H9 (cell line): ENCODE data around the gene FAM162A. TPM values are rescaled to one million over a fixed set of nuclear protein-coding genes. Genes with fewer than 3 reads are reported as not detected.
"Not testable (repeated sequence)": the region's sequence is repeated elsewhere in the genome, so short reads cannot be mapped to it uniquely, and the experiment has no call there.

Source experiments
- DNase-seq: peaks from one replicate; pipeline ENCODE4 v3.0.0-alpha.2; 2017
- H2AFZ ChIP-seq: one replicate; pipeline ENCODE4 v1.6.1; 2013; ENCODE audit warnings: mild to moderate bottlenecking, low read length, control low read depth, moderate library complexity
- H2AK5ac ChIP-seq: 2 replicates; pipeline ENCODE4 v1.6.1; 2013; ENCODE audit warnings: low read length, control low read depth, mixed read lengths; ENCODE audit not compliant: insufficient read length
- H2BK120ac ChIP-seq: one replicate; pipeline ENCODE4 v1.6.1; 2013; ENCODE audit warnings: low read depth, mild to moderate bottlenecking, low read length, control low read depth, inconsistent platforms; ENCODE audit not compliant: poor library complexity, severe bottlenecking
- H2BK12ac ChIP-seq: 2 replicates; pipeline ENCODE4 v1.6.1; 2013; ENCODE audit warnings: low read length, control low read depth, mixed read lengths, low read depth; ENCODE audit not compliant: insufficient read length
- H2BK15ac ChIP-seq: 2 replicates; pipeline ENCODE4 v1.6.1; 2013; ENCODE audit warnings: low read depth, low read length, control low read depth
- H2BK20ac ChIP-seq: one replicate; pipeline ENCODE4 v1.6.1; 2013; ENCODE audit warnings: low read depth, mild to moderate bottlenecking, low read length, control low read depth, inconsistent platforms; ENCODE audit not compliant: poor library complexity, severe bottlenecking
- H2BK5ac ChIP-seq: 2 replicates; pipeline ENCODE4 v1.6.1; 2013; ENCODE audit warnings: low read length, control low read depth, mixed read lengths; ENCODE audit not compliant: insufficient read length
- H3K14ac ChIP-seq: 2 replicates; pipeline ENCODE4 v1.6.1; 2013; ENCODE audit warnings: low read length, control low read depth; ENCODE audit not compliant: insufficient read depth
- H3K18ac ChIP-seq: 2 replicates; pipeline ENCODE4 v1.6.1; 2013; ENCODE audit warnings: low read depth, mild to moderate bottlenecking, mixed read lengths, low read length, control low read depth; ENCODE audit not compliant: insufficient read length
- H3K23ac ChIP-seq: 2 replicates; pipeline ENCODE4 v1.6.1; 2013; ENCODE audit warnings: low read length, control low read depth, mixed read lengths, low read depth; ENCODE audit not compliant: insufficient read length
- H3K23me2 ChIP-seq: 2 replicates; pipeline ENCODE4 v1.6.1; 2013; ENCODE audit warnings: low read depth, mild to moderate bottlenecking, mixed read lengths, low read length, control low read depth; ENCODE audit not compliant: insufficient read length, poor library complexity, severe bottlenecking
- H3K27ac ChIP-seq: 2 replicates; pipeline ENCODE4 v1.5.1; 2013; ENCODE audit warnings: low read length, control low read depth, mixed read lengths, low read depth; ENCODE audit not compliant: insufficient read length
- H3K27me3 ChIP-seq: 2 replicates; pipeline ENCODE4 v1.6.1; 2013; ENCODE audit warnings: low read length, control low read depth, inconsistent platforms; ENCODE audit not compliant: insufficient read depth
- H3K4ac ChIP-seq: 2 replicates; pipeline ENCODE4 v1.6.1; 2013; ENCODE audit warnings: low read depth, mild to moderate bottlenecking, control low read depth, inconsistent platforms, low read length, moderate library complexity
- H3K4me1 ChIP-seq: 2 replicates; pipeline ENCODE4 v1.6.1; 2013; ENCODE audit warnings: low read length, control low read depth, inconsistent platforms; ENCODE audit not compliant: insufficient read depth
- H3K4me2 ChIP-seq: 2 replicates; pipeline ENCODE4 v1.6.1; 2013; ENCODE audit warnings: low read length, control low read depth, mixed read lengths; ENCODE audit not compliant: insufficient read length, insufficient read depth
- H3K56ac ChIP-seq: 2 replicates; pipeline ENCODE4 v1.6.1; 2013; ENCODE audit warnings: low read depth, mild to moderate bottlenecking, mixed read lengths, low read length, control low read depth; ENCODE audit not compliant: insufficient read length
- H3K79me1 ChIP-seq: 2 replicates; pipeline ENCODE4 v1.6.1; 2013; ENCODE audit warnings: low read depth, mild to moderate bottlenecking, moderate library complexity, low read length, control low read depth, inconsistent platforms; ENCODE audit not compliant: insufficient read depth, poor library complexity, severe bottlenecking
- H3K79me2 ChIP-seq: 2 replicates; pipeline ENCODE4 v1.6.1; 2013; ENCODE audit warnings: low read length, control low read depth, inconsistent platforms; ENCODE audit not compliant: insufficient read depth
- H3K9ac ChIP-seq: 2 replicates; pipeline ENCODE4 v1.6.1; 2013; ENCODE audit warnings: low read length, control low read depth, mixed read lengths; ENCODE audit not compliant: insufficient read length; ENCODE audit errors: extremely low read depth
- H3K9me3 ChIP-seq: one replicate; pipeline ENCODE4 v1.6.1; 2013; ENCODE audit warnings: low read depth, low read length, inconsistent platforms; ENCODE audit not compliant: control insufficient read depth
- H3T11ph ChIP-seq: one replicate; pipeline ENCODE4 v1.6.1; 2013; ENCODE audit warnings: mild to moderate bottlenecking, low read length, control low read depth, inconsistent platforms
- H4K20me1 ChIP-seq: one replicate; pipeline ENCODE4 v1.6.1; 2013; ENCODE audit not compliant: control insufficient read depth, insufficient read length, insufficient read depth
- H4K5ac ChIP-seq: 2 replicates; pipeline ENCODE4 v1.6.1; 2013; ENCODE audit warnings: low read depth, mild to moderate bottlenecking, mixed read lengths, low read length, control low read depth; ENCODE audit not compliant: insufficient read length
- H4K8ac ChIP-seq: replicated peaks from 2 replicates; pipeline ENCODE4 v1.6.1; 2013; ENCODE audit warnings: low read length, control low read depth, mixed read lengths, low read depth; ENCODE audit not compliant: insufficient read length
- H4K91ac ChIP-seq: 2 replicates; pipeline ENCODE4 v1.6.1; 2013; ENCODE audit warnings: low read depth, mild to moderate bottlenecking, moderate library complexity, mixed read lengths, low read length, control low read depth; ENCODE audit not compliant: insufficient read length
- H3K27ac Mint-ChIP-seq, 3 experiments: 2 replicates in 2 of 3; 3 replicates in 1 of 3; pipeline ENCODE4 v1.8.0; 2020 to 2021; ENCODE audit warnings: mixed read lengths in 3 of 3, mild to moderate bottlenecking in 1 of 3, moderate library complexity in 1 of 3
- H3K27me3 Mint-ChIP-seq: 2 replicates; pipeline ENCODE4 v1.8.0; 2021; ENCODE audit warnings: low read depth, mild to moderate bottlenecking, moderate library complexity, mixed read lengths
- H3K36me3 Mint-ChIP-seq, 3 experiments: 2 replicates in 2 of 3; 3 replicates in 1 of 3; pipeline ENCODE4 v1.8.0; 2020 to 2021; ENCODE audit warnings: low read depth in 3 of 3, mixed read lengths in 3 of 3; ENCODE audit not compliant: insufficient read depth in 1 of 3
- H3K4me1 Mint-ChIP-seq, 2 experiments: 2 replicates each; pipeline ENCODE4 v1.8.0; 2020; ENCODE audit warnings: mixed read lengths in 2 of 2
- H3K4me3 Mint-ChIP-seq, 2 experiments: 2 replicates in 1 of 2; 3 replicates in 1 of 2; pipeline ENCODE4 v1.8.0; 2020 to 2021; ENCODE audit warnings: mild to moderate bottlenecking in 2 of 2, mixed read lengths in 2 of 2, moderate library complexity in 1 of 2
- H3K9me3 Mint-ChIP-seq, 2 experiments: 2 replicates in 1 of 2; 3 replicates in 1 of 2; pipeline ENCODE4 v1.8.0; 2020; ENCODE audit warnings: mild to moderate bottlenecking in 2 of 2, mixed read lengths in 2 of 2, moderate library complexity in 1 of 2
- CTCF ChIP-seq: fragments of 200-600 bp; sonication (generic); conservative IDR thresholded peaks from 3 replicates; pipeline ENCODE4 v1.8.0; 2021; ENCODE audit warnings: antibody characterized with exemption, mild to moderate bottlenecking
- WGBS: extraction: QIAGEN DNeasy Blood & Tissue Kit; methylation state at CpG from one replicate; pipeline ENCODE4 v1.1.7; 2013; ENCODE audit warnings: missing lambda C conversion rate, low lambda C conversion rate, mixed read lengths; ENCODE audit not compliant: insufficient read length; ENCODE audit errors: extremely low coverage; 5-methylcytosine and 5-hydroxymethylcytosine counted together
- total RNA-seq: library from RNA; stranded (reverse); gene quantifications from 2 replicates; pipeline ENCODE4 v1.2.1, GENCODE V29; 2021

Gene FAM162A
- total RNA-seq, 1 experiment from 2014 or later: 78.5 TPM

- Histone ChIP-seq H3K79me2 (no peaks in the 10 kb centered on the region), H3K56ac (no peak overlapping the region), H3K9ac (no peak overlapping the region), H2BK5ac (no peak overlapping the region), H2BK20ac (no peak overlapping the region), H2AFZ (no peak overlapping the region), H3K27ac (no peak overlapping the region), H2BK15ac (no peak overlapping the region), H4K91ac (no peak overlapping the region), H3K27me3 (no peaks in the 10 kb centered on the region), H4K5ac (no peak overlapping the region), H2BK120ac (no peak overlapping the region), H4K20me1 (no peaks in the 10 kb centered on the region), H3K4me1 (no peaks in the 10 kb centered on the region), H2BK12ac (no peak overlapping the region), H3K14ac (no peak overlapping the region), H4K8ac (no peak overlapping the region), H3K9me3 (no peaks in the 10 kb centered on the region), H3K18ac (no peak overlapping the region), H3K79me1 (no peaks in the 10 kb centered on the region), H3T11ph (no peak overlapping the region), H3K23me2 (no peaks in the 10 kb centered on the region), H2AK5ac (no peak overlapping the region), H3K4ac (no peak overlapping the region), H3K4me2 (no peak overlapping the region), H3K23ac (no peak overlapping the region)
- no peak overlapping the region for H3K27ac Mint-ChIP-seq
- H3K4me3 Mint-ChIP-seq: no peak overlapping the region
- no peaks in the 10 kb centered on the region for H3K9me3 Mint-ChIP-seq
- peaks cover 0 to 2% of the 10 kb centered on the region in 2 experiments; a peak in 1 of 4 replicates for H3K4me1 Mint-ChIP-seq
- H3K36me3 Mint-ChIP-seq: peaks cover 13 to 64% (median 43%) of the 10 kb centered on the region in 3 experiments; a peak in 6 of 7 replicates
- no peaks in the 10 kb centered on the region for H3K27me3 Mint-ChIP-seq
- TF ChIP-seq CTCF: no peak
- WGBS: no CpG with 5 or more reads among the region's 1 CpG
- no peak for DNase-seq
Measured at GRCh38 chr3:122365073-122365472, 18.9 kb upstream of the FAM162A start.

GRCh38 chr3:122365582-122366378 is 18.2 kb upstream of the FAM162A start:
- H4K91ac ChIP-seq, H3K4ac ChIP-seq, H2BK5ac ChIP-seq, H2AFZ ChIP-seq, H3K4me2 ChIP-seq, H3K9me3 ChIP-seq, H2BK20ac ChIP-seq, H2BK120ac ChIP-seq, H3K27me3 ChIP-seq, H3K27ac Mint-ChIP-seq, H3K56ac ChIP-seq, H3K14ac ChIP-seq, H3K23ac ChIP-seq, H4K5ac ChIP-seq, H4K8ac ChIP-seq, H3K18ac ChIP-seq, H4K20me1 ChIP-seq, DNase-seq, H3K9me3 Mint-ChIP-seq, H3K23me2 ChIP-seq, H3K27me3 Mint-ChIP-seq, H3K9ac ChIP-seq, H2BK15ac ChIP-seq, H3K4me3 Mint-ChIP-seq, H3K27ac ChIP-seq, H3T11ph ChIP-seq, H3K79me1 ChIP-seq, H3K79me2 ChIP-seq, H2AK5ac ChIP-seq, H3K4me1 ChIP-seq, H2BK12ac ChIP-seq, H3K4me1 Mint-ChIP-seq: not testable (repeated sequence)
- H3K36me3 Mint-ChIP-seq: peaks cover 12 to 66% (median 38%) of the 10 kb centered on the region in 3 experiments; a peak in 6 of 7 replicates
- no CpG with 5 or more reads among the region's 10 CpGs for WGBS
